A673 (cell line): ENCODE measurements around the gene FAM163A.

Experiments used
- CTCF ChIP-seq: fragments of 300-800, 200-600 bp; sonication (generic); conservative IDR thresholded peaks from 2 replicates; pipeline ENCODE4 v1.5.1; 2017; ENCODE audit warnings: low read depth, mild to moderate bottlenecking, antibody characterized with exemption, low read length, moderate library complexity, mixed read lengths
- EZH2 ChIP-seq: fragments of 200-600 bp; sonication (generic); IDR thresholded peaks from 2 replicates; pipeline ENCODE4 v1.6.1; 2017; ENCODE audit warnings: borderline replicate concordance, low read depth, mild to moderate bottlenecking, mixed read lengths, antibody characterized with exemption, low read length; ENCODE audit not compliant: poor library complexity, severe bottlenecking

GRCh38 chr1:179798213-179798863 is 55.2 kb downstream of the FAM163A start:
- TF ChIP-seq CTCF (no peak), EZH2 (no peak)
